GM18951 (cell line): ENCODE data around the gene SPINK9.

Experiments used
- POLR2A ChIP-seq: IDR thresholded peaks from 4 replicates; pipeline ENCODE4 v1.6.1; 2011; ENCODE audit warnings: mild to moderate bottlenecking; ENCODE audit not compliant: insufficient read length, insufficient read depth; ENCODE audit errors: extremely low read depth
- in situ Hi-C: fragments of 300-500 bp; cut with MboI; formaldehyde crosslinking; loops from one replicate; pipeline ENCODE4 v1.12.0; 2022; ENCODE audit warnings: low sequenced_read_pairs, mixed read lengths, inconsistent platforms; ENCODE audit not compliant: unreplicated experiment

SPINK9 gene

DNA sequence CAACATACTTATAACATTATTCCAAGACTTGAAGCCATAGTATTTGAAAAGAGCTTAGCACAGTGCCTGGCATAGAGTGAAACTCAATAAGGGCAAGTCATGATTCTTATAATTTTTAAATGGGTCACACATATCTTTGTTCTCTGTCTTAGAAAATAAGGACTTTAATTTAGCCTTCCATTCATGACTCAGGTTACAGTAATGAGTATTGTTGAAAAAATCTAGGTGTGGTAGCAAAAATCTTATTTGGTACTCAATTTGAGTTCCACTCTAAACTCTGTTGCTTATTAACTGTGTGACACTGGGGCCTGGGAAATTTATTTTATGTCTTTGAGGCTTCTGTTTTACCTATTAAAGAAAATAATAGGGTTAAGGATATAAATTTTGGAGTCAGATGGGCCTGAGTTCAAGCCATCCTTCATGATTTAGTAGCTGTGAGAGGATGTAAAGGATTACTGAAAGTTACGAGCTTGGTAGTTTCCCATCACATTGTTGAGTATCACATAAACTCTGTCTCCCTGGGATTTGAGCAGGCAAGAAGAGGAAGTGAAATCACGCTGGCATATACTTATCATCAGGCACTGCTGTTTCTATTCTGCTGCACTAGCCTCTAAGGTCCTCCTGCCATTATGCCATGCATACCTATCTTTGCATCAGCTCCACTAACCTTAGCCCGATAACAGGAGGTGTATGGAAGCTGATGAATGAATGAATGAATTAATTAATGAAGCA, 1.5 kb downstream of the SPINK9 start:
- no peak for TF ChIP-seq POLR2A
- in situ Hi-C loops, result no loop called here

DNA sequence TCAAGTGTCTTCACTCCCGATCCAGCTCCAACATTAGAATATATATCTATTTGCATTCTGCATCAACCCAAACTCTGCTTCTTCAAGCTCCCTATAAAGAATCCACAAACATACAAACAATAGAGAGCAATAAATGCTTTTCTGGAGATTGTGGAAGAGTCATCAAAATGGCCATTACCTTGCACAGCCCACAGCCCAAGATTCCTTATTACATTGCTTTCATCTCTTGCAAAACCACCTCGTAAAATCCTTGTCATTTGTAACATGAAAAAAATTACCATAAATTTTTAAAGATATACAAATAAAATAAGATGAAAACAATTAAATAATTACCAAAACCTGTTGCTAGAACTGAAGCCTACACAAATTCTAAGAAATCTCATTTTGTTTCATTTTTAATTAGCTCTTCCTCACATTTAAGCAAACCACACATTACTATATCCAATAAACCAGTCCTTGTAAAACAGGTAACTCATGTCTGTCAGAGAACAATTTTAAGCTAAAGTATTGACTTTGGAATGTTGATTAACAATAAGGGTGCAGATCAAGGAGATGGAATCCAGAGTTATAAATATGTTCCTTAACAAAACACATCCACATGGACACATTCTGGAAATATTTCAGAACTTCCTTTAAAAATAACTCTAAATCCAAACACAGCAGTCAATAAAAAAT, 7.1 kb downstream of the SPINK9 start:
- in situ Hi-C loops, result no loop called here

DNA sequence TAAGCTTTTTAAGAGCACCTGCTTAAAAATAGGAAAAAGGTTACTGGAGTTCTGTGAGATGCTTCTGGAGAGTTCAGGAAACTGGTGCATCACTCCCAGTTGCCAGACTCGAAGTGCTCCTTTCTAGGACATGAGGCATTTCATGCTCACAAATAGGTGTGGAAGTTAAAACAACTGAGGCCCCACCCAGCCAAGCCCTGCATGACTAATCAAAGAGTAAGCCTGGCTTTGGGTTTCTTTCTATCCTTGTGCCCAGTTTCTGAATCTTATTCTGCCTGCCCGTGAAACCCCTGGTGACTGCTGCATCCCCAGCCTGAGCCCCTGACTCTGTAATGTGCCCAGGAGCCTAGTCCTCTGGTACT, 7.7 kb downstream of the SPINK9 start:
- in situ Hi-C loops, result no loop called here
- no peak for TF ChIP-seq POLR2A

More for the DNA sequence above, 7.1 kb downstream of the SPINK9 start:
- TF ChIP-seq POLR2A, result no peak

DNA sequence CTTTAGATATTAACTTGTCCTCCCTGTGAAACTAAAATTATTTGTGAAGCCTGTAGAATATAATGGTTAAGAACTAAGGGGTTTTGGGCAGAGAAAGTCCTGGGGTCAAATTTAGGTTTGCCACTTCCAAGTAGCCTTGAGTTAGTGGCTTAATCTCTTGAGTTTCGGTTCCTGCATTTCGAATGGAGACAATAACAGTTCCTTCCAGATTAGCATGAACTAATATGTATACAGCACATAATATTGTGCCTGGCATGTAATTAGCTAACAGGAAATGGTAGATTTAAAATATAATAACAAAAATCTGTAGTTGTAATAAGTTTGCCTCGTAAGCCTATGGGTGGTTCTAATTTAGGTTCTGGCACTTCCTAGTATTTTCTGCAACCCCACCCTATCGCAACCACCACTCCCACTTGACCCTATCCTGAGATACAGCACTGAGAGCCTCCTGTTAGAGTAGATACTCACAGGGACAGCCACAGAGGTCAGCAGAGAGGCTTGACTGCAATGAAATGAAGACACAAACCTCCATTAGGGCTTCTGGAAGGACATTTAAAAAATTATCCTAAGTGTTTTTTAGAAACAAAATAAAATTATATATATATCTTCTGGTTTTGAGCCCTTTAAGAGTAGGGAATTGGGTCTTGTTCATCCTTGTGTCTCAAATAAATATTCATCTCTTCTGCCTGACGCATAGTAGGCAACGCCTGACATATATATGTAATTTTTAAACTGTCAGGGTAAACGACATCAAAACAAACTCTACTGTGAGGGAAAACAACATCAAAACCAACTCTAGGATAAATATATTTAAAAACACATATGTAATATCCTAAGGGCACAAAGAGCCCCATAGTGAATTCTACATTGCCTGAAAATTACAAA, 8.5 kb downstream of the SPINK9 start:
- no peak for TF ChIP-seq POLR2A
- in situ Hi-C loops, result no loop called here

DNA sequence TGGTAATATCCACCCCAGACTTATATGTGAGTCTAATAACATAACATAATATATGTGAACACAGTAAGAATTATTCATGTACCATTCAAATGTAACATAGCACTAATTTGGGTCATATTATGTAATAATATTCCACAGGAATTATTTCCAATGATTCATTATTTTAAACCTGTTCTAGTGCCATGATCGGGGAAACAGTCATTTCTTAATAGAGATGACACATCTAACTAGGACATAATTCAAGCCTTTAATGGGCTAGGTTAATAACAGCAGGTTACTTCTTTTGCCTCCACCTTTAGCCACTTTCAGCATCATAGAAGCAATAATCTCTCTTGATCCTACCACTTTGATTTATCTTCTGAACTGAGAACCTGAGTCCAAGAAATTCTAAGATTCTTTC, 12.3 kb downstream of the SPINK9 start:
- in situ Hi-C loops, result no loop called here
- no peak for TF ChIP-seq POLR2A

DNA sequence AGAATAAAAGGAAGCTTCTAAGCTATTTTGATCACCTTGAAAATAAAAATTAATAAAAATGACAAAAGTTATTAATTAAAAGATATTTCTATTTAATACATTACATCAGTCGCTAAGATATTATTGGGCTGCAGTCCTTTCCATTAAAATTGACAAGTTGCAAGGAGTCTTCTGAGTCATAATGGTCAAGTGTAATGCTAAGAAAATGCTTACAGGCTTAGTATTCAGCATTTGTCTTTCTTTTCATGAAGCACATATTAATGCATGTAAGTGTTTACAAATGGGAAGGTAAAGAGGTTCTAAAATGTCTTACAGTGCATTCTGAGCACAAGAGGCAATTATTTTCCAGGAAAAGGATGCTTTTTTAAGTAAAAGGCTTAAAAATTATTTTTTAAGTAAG, 17.3 kb downstream of the SPINK9 start:
- in situ Hi-C loops, result no loop called here
- TF ChIP-seq POLR2A, result no peak

DNA sequence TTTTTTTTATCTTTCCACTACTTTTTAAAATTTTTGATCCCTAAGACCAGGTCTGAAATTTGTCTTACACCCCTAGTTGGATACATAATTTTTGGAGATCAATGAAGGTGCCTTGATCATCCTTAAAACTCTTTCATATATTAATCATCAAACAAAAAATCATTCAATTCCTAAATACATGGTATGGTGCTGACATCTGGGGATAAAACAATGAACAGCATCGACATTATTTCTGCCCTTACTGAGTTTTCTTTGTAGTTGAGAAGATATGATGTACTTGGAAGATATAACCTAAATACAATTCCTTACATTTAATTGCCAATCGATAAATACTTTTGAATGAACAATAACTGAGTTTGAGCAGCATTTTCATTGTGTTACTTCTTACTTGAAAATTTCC, 18.3 kb downstream of the SPINK9 start:
- no peak for TF ChIP-seq POLR2A
- in situ Hi-C loops, result no loop called here

DNA sequence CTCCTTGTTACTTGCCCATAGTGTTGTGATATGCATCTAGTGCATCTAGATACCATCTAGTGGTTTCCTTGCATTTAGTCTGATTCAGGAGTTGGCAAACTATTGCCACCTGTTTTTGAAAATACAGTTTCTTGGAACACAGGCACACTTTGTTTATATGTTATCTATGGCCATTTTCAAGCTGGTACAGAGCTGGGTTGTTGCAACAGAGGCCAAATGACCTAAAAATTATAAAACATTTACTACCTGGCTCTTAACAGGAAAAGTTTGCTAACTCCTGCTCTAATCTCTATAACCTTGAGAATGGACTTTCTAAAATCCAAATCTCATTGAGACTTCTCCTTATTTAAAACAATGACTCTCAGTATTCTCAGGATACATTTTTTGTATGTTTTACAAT, 29.0 kb downstream of the SPINK9 start:
- no peak for TF ChIP-seq POLR2A
- in situ Hi-C loops, result no loop called here

DNA sequence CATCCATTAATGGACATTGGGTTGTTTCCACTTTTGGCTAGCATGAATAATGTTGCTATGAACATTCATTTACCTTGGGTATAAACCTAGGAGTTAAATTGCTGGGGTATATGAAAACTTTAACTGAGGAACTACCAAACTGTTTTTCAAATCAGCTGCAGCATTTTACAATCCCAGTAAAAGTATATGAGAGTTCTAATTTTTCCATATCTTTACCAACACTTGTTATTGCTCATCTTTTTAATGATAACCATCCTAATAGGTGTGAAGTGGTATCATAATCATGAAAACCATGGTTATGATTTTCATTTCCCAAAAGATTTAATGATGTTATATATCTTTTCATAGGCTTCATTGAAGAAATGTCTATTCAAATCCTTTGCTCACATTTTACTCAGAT, 32.9 kb downstream of the SPINK9 start:
- in situ Hi-C loops, result no loop called here

DNA sequence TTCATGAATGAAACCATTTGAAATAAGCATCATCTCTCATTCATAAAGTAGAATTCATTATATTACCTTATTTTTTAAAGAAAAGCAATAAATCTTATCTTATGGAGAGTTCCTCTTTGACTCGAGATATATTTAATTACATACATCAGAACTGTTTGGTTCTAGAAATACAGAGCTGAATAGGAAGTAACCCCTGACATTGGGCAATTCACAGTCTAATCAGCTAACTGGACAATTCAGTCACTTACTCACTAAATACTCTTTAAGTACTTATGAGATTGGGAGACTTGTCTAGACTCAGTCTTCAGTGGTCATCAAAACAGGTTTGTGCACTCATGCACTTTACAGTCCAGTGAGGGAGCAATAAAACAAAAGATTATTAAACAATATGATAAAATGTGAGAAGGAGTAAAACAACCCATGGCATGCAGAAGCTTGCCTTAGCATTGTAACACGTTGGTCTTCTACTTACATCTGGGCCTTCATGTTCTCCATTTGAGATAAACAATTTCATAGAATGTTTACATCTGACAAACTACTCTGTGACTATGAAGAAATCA, 36.9 kb downstream of the SPINK9 start:
- in situ Hi-C loops, result no loop called here
- no peak for TF ChIP-seq POLR2A

More for the DNA sequence above, 32.9 kb downstream of the SPINK9 start:
- no peak for TF ChIP-seq POLR2A

DNA sequence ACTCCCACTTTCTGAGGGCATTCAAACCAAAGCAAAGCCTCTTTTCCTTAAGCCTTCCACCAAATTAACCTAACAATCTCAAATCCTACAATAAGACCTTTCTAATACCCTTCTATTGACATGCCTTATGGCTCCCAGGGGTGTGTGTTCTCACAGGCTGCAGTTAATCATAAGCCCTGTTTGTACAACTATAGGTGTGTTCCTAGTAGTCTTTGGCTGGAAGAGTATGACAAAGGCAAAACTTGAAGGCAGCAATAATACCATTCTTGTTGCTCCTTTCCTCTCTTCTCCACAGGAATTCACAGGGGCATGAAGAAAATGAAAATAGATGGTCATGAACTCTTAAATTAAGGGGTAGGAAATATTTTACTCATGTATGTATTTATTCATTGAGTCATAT, 37.5 kb downstream of the SPINK9 start:
- no peak for TF ChIP-seq POLR2A
- in situ Hi-C loops, result no loop called here

DNA sequence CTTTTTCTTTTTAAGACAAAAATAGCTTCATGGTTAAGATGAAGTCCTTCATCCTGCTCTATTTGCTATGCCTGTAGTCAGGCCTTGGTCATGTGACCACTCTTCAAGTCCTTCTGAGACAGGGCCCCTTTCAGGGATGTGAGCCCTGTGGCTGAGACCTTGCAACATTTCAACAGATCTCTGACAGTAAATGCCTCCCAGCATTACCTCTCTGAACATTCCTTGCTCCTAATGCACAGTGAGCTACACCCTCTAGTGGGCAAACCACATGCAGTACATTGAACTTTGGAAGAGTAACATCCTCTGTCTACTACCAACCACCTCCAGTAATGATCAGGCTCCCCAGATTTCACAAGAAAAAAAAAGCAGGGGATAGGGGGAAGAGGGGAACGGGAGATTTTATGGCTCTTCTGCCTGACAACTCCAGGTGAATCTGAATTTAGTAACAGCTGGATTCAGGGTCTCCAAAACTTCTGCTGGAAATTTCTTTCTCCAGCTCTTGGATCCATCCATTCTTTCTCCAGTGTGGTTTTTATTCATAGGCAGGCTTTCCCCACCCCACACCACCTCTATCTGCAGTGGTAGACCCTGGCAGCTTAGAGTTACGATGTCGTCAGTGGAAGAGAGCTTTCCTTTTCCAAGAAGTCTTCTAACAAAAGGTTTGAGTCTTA, 39.5 kb downstream of the SPINK9 start:
- TF ChIP-seq POLR2A, result no peak
- in situ Hi-C loops, result no loop called here

DNA sequence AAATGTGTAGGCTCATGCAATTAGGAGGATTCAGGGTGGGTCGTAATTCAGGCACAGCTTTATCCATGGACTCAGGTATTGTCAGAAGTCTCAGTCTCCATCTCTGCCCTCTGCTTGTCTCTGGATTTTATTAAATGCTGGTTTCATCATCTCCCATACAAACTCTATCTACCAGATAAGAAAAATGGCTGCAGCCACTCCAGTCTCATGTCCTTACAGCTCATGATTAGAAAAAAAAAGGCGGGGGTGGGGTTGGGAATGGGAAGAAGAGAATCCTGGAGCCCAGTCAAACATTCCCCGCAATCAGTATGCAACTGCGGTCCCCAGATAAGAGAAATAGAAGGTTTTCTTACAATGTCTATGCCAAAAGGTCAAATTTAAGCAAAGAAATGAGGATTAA, 40.8 kb downstream of the SPINK9 start:
- no peak for TF ChIP-seq POLR2A
- in situ Hi-C loops, result no loop called here

DNA sequence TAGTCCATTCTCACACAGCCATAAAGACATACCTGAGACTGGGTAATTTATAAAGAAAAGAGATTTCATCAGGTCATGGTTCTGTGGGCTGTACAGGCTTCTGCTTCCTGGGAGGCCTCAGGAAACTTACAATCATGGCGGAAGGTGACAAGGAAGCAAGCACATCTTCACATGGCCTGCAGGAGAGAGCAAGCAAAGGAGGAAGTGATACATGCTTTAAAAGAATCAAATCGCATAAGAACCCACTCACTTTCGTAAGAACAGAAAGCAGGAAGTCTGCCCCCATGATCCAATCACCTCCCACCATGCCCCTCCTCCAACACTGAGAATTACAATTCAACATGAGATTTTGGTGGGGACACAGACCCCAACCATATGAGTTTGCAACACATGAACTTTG, 43.3 kb downstream of the SPINK9 start:
- TF ChIP-seq POLR2A, result no peak
- in situ Hi-C loops, result no loop called here
